ENCODE measurements around the gene DHX29.

GRCh38 chr5:55356896-55357295 lies 49.4 kb upstream of the DHX29 start:
- TF ChIP-seq OSR1 (CRISPR knock-in tag; IDR thresholded peaks at IDR 0.05) (no peak), PATZ1 (CRISPR knock-in tag; IDR thresholded peaks at IDR 0.05; ENCODE audit: borderline replicate concordance) (no peak), POU6F1 (CRISPR knock-in tag; IDR thresholded peaks at IDR 0.05; ENCODE audit: borderline replicate concordance, low read depth) (no peak), ISL1 (CRISPR knock-in tag; IDR thresholded peaks at IDR 0.05) (no peak), BACH2 (CRISPR knock-in tag; IDR thresholded peaks at IDR 0.05; ENCODE audit: borderline replicate concordance) (no peak), GLIS3 (CRISPR knock-in tag; IDR thresholded peaks at IDR 0.05) (no peak), SNAI2 (CRISPR knock-in tag; IDR thresholded peaks at IDR 0.05) (no peak)
